ENCODE results near the gene DIPK1A. TPM values are rescaled to one million over a fixed set of nuclear protein-coding genes. Genes with fewer than 3 reads are reported as not detected.

Gene DIPK1A
- total RNA-seq, 1 experiment from 2014 or later = 3.8 TPM

- peak overlapping the region; percentile 56 for H3K9ac ChIP-seq (ENCODE audit: extremely low read depth, insufficient read length, low read length)
- peaks cover 37% of the 10 kb centered on the region for H3K79me2 ChIP-seq (ENCODE audit: insufficient read depth, low read length)
- no peaks in the 10 kb centered on the region for H3K9me3 ChIP-seq (ENCODE audit: control insufficient read depth, low read depth, low read length)
- no peak for DNase-seq
- no peak overlapping the region for H2AFZ ChIP-seq (ENCODE audit: low read length)
- no peak overlapping the region for H4K5ac ChIP-seq (ENCODE audit: insufficient read length, low read depth, low read length)
- H3K27me3 Mint-ChIP-seq (ENCODE audit: low read depth) = no peaks in the 10 kb centered on the region
- H3K14ac ChIP-seq (ENCODE audit: insufficient read depth, low read length) = no peak overlapping the region
- TF ChIP-seq, protein P1, sequence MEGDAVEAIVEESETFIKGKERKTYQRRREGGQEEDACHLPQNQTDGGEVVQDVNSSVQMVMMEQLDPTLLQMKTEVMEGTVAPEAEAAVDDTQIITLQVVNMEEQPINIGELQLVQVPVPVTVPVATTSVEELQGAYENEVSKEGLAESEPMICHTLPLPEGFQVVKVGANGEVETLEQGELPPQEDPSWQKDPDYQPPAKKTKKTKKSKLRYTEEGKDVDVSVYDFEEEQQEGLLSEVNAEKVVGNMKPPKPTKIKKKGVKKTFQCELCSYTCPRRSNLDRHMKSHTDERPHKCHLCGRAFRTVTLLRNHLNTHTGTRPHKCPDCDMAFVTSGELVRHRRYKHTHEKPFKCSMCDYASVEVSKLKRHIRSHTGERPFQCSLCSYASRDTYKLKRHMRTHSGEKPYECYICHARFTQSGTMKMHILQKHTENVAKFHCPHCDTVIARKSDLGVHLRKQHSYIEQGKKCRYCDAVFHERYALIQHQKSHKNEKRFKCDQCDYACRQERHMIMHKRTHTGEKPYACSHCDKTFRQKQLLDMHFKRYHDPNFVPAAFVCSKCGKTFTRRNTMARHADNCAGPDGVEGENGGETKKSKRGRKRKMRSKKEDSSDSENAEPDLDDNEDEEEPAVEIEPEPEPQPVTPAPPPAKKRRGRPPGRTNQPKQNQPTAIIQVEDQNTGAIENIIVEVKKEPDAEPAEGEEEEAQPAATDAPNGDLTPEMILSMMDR (conservative IDR thresholded peaks at IDR 0.05) = no peak
- H3K4me1 Mint-ChIP-seq = peaks cover 39 to 42% of the 10 kb centered on the region in 2 experiments
- WGBS (ENCODE audit: extremely low coverage, insufficient read length, low lambda C conversion rate) = no CpG with 5 or more reads among the region's 5 CpGs
- no peak overlapping the region for H2BK12ac ChIP-seq (ENCODE audit: insufficient read length, low read depth, low read length)
- no peaks in the 10 kb centered on the region; the same call in 1 of the 2 replicates for H3K4me1 ChIP-seq (ENCODE audit: insufficient read depth, low read length)
- no peak overlapping the region for H3K4ac ChIP-seq (ENCODE audit: low read depth, low read length)
- no peak overlapping the region for H2AK5ac ChIP-seq (ENCODE audit: insufficient read length, low read length)
- peaks cover 5% of the 10 kb centered on the region for H3K23me2 ChIP-seq (ENCODE audit: insufficient read length, low read depth, low read length, poor library complexity, severe bottlenecking)
- H3K23ac ChIP-seq (ENCODE audit: insufficient read length, low read depth, low read length) = no peak overlapping the region
- H3K4me2 ChIP-seq (ENCODE audit: insufficient read depth, insufficient read length, low read length) = peak overlapping the region; percentile 98
- H2BK15ac ChIP-seq (ENCODE audit: low read depth, low read length) = no peak overlapping the region
- no peak overlapping the region for H3T11ph ChIP-seq (ENCODE audit: low read length)
- H4K8ac ChIP-seq (replicated peaks; ENCODE audit: insufficient read length, low read depth, low read length) = no peak overlapping the region
- peaks cover 7% of the 10 kb centered on the region for H3K79me1 ChIP-seq (ENCODE audit: insufficient read depth, low read depth, low read length, poor library complexity, severe bottlenecking)
- H3K4me3 Mint-ChIP-seq = peak overlapping the region; percentile 99 to 100
- H4K91ac ChIP-seq (ENCODE audit: insufficient read length, low read depth, low read length) = no peak overlapping the region
- peaks cover 3 to 4% of the 10 kb centered on the region in 2 experiments; a peak in 3 of 5 replicates for H3K9me3 Mint-ChIP-seq
- no peak overlapping the region for H2BK5ac ChIP-seq (ENCODE audit: insufficient read length, low read length)
- no peak overlapping the region for H3K27ac ChIP-seq (ENCODE audit: insufficient read length, low read depth, low read length)
- H3K36me3 Mint-ChIP-seq (ENCODE audit: insufficient read depth in 1 of 3, low read depth in 3 of 3) = peaks cover 68 to 70% (median 70%) of the 10 kb centered on the region in 3 experiments
- no peak overlapping the region for H2BK120ac ChIP-seq (ENCODE audit: low read depth, low read length, poor library complexity, severe bottlenecking)
- H3K27ac Mint-ChIP-seq = peak overlapping the region in 2 of 3 experiments; percentile 64 to 92; a peak in 3 of 7 replicates
- H3K56ac ChIP-seq (ENCODE audit: insufficient read length, low read depth, low read length) = no peak overlapping the region
- no peaks in the 10 kb centered on the region for H4K20me1 ChIP-seq (ENCODE audit: control insufficient read depth, insufficient read depth, insufficient read length)
- H3K18ac ChIP-seq (ENCODE audit: insufficient read length, low read depth, low read length) = no peak overlapping the region
- H3K27me3 ChIP-seq (ENCODE audit: insufficient read depth, low read length) = no peaks in the 10 kb centered on the region
- H2BK20ac ChIP-seq (ENCODE audit: low read depth, low read length, poor library complexity, severe bottlenecking) = no peak overlapping the region
Measured at GRCh38 chr1:92833840-92834239, 127.4 kb downstream of the DIPK1A start.

Data from H9 (cell line).